Testis (tissue), 3 donors: ENCODE measurements around the gene MAML3. TPM values are rescaled to one million over a fixed set of nuclear protein-coding genes. Genes with fewer than 3 reads are reported as not detected.

Experiments used
- DNase-seq: peaks from one replicate; pipeline ENCODE4 v3.0.0-alpha.2; 2019
- H3K27ac ChIP-seq, 2 donors: fragments of 200-600 bp; sonication (generic); one replicate each; pipeline ENCODE4 v1.5.1; 2019
- H3K27me3 ChIP-seq: fragments of 200-600 bp; sonication (generic); one replicate; pipeline ENCODE4 v1.5.1; 2019
- H3K36me3 ChIP-seq: fragments of 200-600 bp; sonication (generic); one replicate; pipeline ENCODE4 v1.5.1; 2017; ENCODE audit warnings: low read depth; ENCODE audit errors: missing control alignments
- H3K4me1 ChIP-seq: fragments of 200-600 bp; sonication (generic); one replicate; pipeline ENCODE4 v1.5.1; 2019
- H3K4me3 ChIP-seq, 2 donors: fragments of 200-600 bp; sonication (generic); one replicate each; pipeline ENCODE4 v1.5.1; 2017 to 2019
- H3K9me3 ChIP-seq: fragments of 200-600 bp; sonication (generic); one replicate; pipeline ENCODE4 v1.5.1; 2017
- CTCF ChIP-seq, 3 experiments: fragments of 450-650 bp in 2 of 3; fragments of 200-600 bp in 1 of 3; sonication (generic) in 1 of 3; IDR thresholded peaks; one replicate each; pipeline ENCODE4 v1.5.1; 2016 to 2019; ENCODE audit warnings: antibody characterized with exemption in 3 of 3, mild to moderate bottlenecking in 2 of 3, moderate library complexity in 1 of 3
- POLR2A ChIP-seq: fragments of 450-650 bp; IDR thresholded peaks from one replicate; pipeline ENCODE4 v1.6.1; 2017; ENCODE audit warnings: antibody characterized with exemption, mild to moderate bottlenecking, moderate library complexity
- WGBS, 2 donors: methylation state at CpG; one replicate each; pipeline ENCODE4 v1.1.5; 2018; 5-methylcytosine and 5-hydroxymethylcytosine counted together
- intact Hi-C: fragments of 100-400 bp; cut with DNase I; formaldehyde crosslinking; loops from one replicate; pipeline ENCODE4 v1.15.1; 2023; ENCODE audit warnings: low total_unique reads
- polyA plus RNA-seq: library from polyadenylated mRNA; stranded (reverse); fragments of 350-450 nt; fragmentation: Illumina TruSeq; extraction: RNeasy Lipid Tissue Mini Kit (QIAGEN cat#74804); gene quantifications from one replicate; pipeline ENCODE4 v1.2.3, GENCODE V29; 2014; ENCODE audit warnings: low read depth, low replicate concordance; ENCODE audit not compliant: insufficient read depth
- total RNA-seq, 2 donors: library from RNA; depleted of rRNA; stranded (reverse); fragments of >200 nt; gene quantifications; one replicate each; pipeline ENCODE4 v1.2.3, GENCODE V29; 2016

The MAML3 gene
- total and polyA plus RNA-seq, 3 donors from 2014 or later: 7.6 to 21.2 (median 18.8) TPM

- no peak for TF ChIP-seq POLR2A
- TF ChIP-seq CTCF (IDR thresholded peaks at IDR 0.05): no peak
- no peak for DNase-seq
- Histone ChIP-seq H3K4me3 (no peak overlapping the region), H3K27ac (no peak overlapping the region), H3K4me1 (peaks cover 11% of the 10 kb centered on the region), H3K36me3 (no peaks in the 10 kb centered on the region), H3K9me3 (no peaks in the 10 kb centered on the region), H3K27me3 (no peaks in the 10 kb centered on the region)
- intact Hi-C loops: no loop called here
Measured at GRCh38 chr4:139690419-139690818, 463.6 kb downstream of the MAML3 start.

DNA sequence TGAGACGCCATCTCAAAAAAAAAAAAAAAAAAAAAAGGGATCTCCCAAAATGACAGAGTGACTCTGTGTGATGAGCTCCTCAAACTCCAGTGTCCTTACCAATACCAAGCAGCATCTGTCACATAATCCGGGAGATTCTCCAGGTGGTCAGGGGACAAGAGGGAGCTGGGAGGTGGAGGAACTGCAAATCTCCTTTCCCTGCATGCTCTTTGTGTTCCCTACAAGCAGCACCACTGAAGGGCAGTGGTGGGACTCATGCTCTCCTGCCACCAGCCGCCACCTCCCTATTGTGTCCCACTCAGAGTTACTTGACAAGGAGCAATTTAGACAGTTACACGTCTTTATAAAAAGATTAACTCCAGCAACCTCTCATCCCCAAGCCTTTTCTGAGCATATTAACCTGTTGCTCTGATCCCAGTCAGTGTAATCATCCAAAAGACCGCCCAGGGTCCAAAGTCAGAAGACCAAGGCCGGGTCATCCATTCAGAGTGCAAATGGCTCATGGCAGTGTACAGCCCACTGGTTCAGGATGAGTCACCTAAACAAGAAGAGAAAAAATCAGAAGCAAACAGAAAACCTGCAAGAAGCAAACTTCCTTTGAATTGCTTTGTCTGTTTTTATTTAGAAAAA is 464.8 kb downstream of the MAML3 start:
- no peak for TF ChIP-seq POLR2A
- no peak for TF ChIP-seq CTCF (IDR thresholded peaks at IDR 0.05)
- Histone ChIP-seq H3K4me1 (peaks cover 11% of the 10 kb centered on the region), H3K27me3 (no peaks in the 10 kb centered on the region), H3K27ac (no peak overlapping the region), H3K36me3 (no peaks in the 10 kb centered on the region), H3K9me3 (no peaks in the 10 kb centered on the region), H3K4me3 (no peak overlapping the region)
- 91 to 94% methylated on average over 6 of the region's 6 CpGs for WGBS, 2 donors
- DNase-seq: no peak
- intact Hi-C loops: no loop called here

- H3K4me3 ChIP-seq: no peak overlapping the region
- no peaks in the 10 kb centered on the region for H3K9me3 ChIP-seq
- TF ChIP-seq POLR2A: no peak
- TF ChIP-seq CTCF (IDR thresholded peaks at IDR 0.05): no peak
- peaks cover 12% of the 10 kb centered on the region for H3K4me1 ChIP-seq
- intact Hi-C loops: no loop called here
- peak overlapping the region in 1 of 2 donors; percentile 26 for H3K27ac ChIP-seq
- no peaks in the 10 kb centered on the region for H3K27me3 ChIP-seq
- no peaks in the 10 kb centered on the region for H3K36me3 ChIP-seq
- DNase-seq: no peak
- WGBS, 2 donors: 61% methylated on average over 3 of the region's 3 CpGs
Measured at GRCh38 chr4:139686988-139687387, 467.0 kb downstream of the MAML3 start.

GRCh38 chr4:139686130-139686529 is 467.9 kb downstream of the MAML3 start:
- Histone ChIP-seq H3K4me1 (peaks cover 15% of the 10 kb centered on the region), H3K4me3 (no peak overlapping the region), H3K27me3 (no peaks in the 10 kb centered on the region), H3K27ac (peak overlapping the region in 1 of 2 donors; percentile 26), H3K36me3 (no peaks in the 10 kb centered on the region), H3K9me3 (no peaks in the 10 kb centered on the region)
- intact Hi-C loops: no loop called here
- 44 to 48% methylated on average over 1 of the region's 1 CpG for WGBS, 2 donors
- TF ChIP-seq POLR2A: no peak
- TF ChIP-seq CTCF (IDR thresholded peaks at IDR 0.05): no peak
- DNase-seq: no peak

- intact Hi-C loops: no loop called here
- no peak for DNase-seq
- Histone ChIP-seq H3K27me3 (no peaks in the 10 kb centered on the region), H3K36me3 (no peaks in the 10 kb centered on the region), H3K4me3 (no peak overlapping the region), H3K9me3 (no peaks in the 10 kb centered on the region), H3K27ac (no peak overlapping the region), H3K4me1 (peaks cover 15% of the 10 kb centered on the region)
- WGBS, 2 donors: 88 to 92% methylated on average over 5 of the region's 5 CpGs
- TF ChIP-seq POLR2A (no peak), CTCF (IDR thresholded peaks at IDR 0.05) (no peak)
Measured at GRCh38 chr4:139685180-139685579, 468.8 kb downstream of the MAML3 start.
